ENCODE results near the gene XYLB.

XYLB gene

DNA sequence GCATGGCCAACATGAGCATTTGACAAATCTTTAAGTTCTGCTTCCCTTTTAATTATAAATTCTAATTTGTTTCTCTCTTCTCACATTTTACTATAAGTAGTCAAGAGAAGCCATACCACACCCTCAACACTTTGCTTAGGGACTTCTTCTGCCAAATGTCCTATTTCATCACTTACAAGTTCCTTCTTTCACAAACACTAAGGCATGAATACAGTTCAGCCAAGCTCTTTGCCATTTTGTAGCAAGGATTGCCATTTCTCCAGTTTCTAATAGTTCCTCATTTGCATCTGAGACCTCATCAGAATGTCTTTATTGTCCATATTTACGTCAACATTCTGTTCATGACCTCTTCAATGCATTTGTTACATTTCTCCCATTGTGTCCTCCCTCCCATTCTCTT lies 35.1 kb upstream of the XYLB start:
- DNase-seq (ENCODE audit: extremely low spot score) = no peak
- POLR2A ChIA-PET = no interaction called here
- CTCF ChIA-PET = no interaction called here
- TF ChIP-seq SP1 (IDR thresholded peaks at IDR 0.05) (no peak), NFRKB (IDR thresholded peaks at IDR 0.05) (no peak), TARDBP (IDR thresholded peaks at IDR 0.05) (no peak), SUZ12 (IDR thresholded peaks at IDR 0.05) (no peak), ELF4 (IDR thresholded peaks at IDR 0.05) (no peak)

DNA sequence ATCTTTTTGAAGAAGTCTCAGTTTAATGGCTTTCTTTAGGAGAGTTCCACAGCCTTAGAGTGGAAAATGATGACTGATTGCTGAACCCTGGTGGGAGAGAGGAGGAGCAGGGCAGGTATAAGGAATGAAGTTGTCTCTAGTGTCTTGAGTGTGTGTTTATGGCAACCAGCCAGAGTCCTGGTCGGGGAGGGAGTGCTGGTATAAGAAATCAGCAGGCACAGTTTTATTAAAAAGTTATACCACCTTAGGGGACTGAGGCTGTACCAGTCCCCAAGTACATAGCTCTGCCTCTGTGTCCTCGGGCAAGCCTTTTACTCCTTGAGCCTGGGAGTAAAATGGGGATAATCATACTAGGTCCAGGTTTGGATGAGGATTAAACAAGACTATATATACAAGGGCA lies 34.6 kb upstream of the XYLB start:
- POLR2A ChIA-PET = no interaction called here
- no peak for TF ChIP-seq CTBP1 (IDR thresholded peaks at IDR 0.05; ENCODE audit: borderline replicate concordance)
- no peak for TF ChIP-seq FOXM1 (IDR thresholded peaks at IDR 0.05; ENCODE audit: borderline replicate concordance)
- TF ChIP-seq SP1 (IDR thresholded peaks at IDR 0.05) = no peak
- no peak for TF ChIP-seq TARDBP (IDR thresholded peaks at IDR 0.05)
- no peak for TF ChIP-seq FOXA1 (IDR thresholded peaks at IDR 0.05)
- TF ChIP-seq LEF1 (IDR thresholded peaks at IDR 0.05; ENCODE audit: borderline replicate concordance) = no peak
- TF ChIP-seq, protein P1, sequence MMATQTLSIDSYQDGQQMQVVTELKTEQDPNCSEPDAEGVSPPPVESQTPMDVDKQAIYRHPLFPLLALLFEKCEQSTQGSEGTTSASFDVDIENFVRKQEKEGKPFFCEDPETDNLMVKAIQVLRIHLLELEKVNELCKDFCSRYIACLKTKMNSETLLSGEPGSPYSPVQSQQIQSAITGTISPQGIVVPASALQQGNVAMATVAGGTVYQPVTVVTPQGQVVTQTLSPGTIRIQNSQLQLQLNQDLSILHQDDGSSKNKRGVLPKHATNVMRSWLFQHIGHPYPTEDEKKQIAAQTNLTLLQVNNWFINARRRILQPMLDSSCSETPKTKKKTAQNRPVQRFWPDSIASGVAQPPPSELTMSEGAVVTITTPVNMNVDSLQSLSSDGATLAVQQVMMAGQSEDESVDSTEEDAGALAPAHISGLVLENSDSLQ (IDR thresholded peaks at IDR 0.05) = no peak
- TF ChIP-seq HDGF (IDR thresholded peaks at IDR 0.05; ENCODE audit: borderline replicate concordance) = no peak
- no peak for TF ChIP-seq FOXK2 (IDR thresholded peaks at IDR 0.05)
- TF ChIP-seq ARNT (IDR thresholded peaks at IDR 0.05) = no peak
- no peak for DNase-seq (ENCODE audit: extremely low spot score)
- CTCF ChIA-PET = interaction anchor here (0.5 kb wide), 1 partner anchor 35 kb away, joined by 3 read pairs; the partner anchor contains the start of gene XYLB

DNA sequence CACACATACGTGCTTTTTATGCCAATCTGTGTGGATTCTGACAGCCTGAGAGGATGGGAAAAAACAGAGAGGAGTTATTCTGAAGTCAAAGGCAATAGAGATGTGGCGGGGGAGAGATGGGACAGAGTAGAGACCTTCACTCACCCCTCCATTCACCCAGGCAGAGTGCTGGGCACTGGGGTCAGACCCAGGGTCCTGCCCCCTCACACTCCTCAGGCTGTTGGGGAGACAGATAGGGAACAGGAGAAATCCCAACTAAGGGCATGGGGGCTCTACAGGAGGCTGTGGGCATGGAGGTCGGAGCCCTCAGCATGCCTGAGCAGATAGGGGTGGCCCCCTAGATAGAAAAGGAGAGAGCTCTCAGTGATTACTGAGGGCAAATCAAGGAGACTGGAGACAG lies 34.2 kb upstream of the XYLB start:
- CTCF ChIA-PET = interaction anchor here (0.5 kb wide), 1 partner anchor 34 kb away, joined by 3 read pairs; the partner anchor contains the start of gene XYLB

DNA sequence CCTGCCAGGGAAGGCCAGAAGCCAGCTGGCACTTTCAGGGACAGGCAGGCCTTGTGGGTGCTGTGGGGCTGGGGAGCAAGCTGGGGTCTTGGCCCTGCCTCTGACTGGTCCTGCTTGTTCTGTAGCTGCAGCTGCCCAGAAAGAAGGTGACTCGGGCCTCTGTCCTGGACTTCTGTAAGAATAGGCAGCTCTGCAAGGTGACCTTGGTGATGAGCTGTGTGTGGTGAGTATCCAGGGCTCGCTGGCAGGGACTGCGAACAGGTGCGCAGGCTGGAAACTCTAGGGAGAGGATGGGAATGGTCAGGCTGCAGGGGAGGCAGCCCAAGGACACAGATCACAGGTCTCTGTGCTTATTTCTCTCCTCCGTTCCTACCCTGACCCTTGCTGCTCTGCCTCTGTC lies 33.3 kb upstream of the XYLB start:
- no peak for TF ChIP-seq TARDBP (IDR thresholded peaks at IDR 0.05)
- TF ChIP-seq HDGF (IDR thresholded peaks at IDR 0.05; ENCODE audit: borderline replicate concordance) = no peak
- TF ChIP-seq NFRKB (IDR thresholded peaks at IDR 0.05) = no peak
- no peak for TF ChIP-seq SP1 (IDR thresholded peaks at IDR 0.05)
- no peak for TF ChIP-seq BHLHE40 (IDR thresholded peaks at IDR 0.05; ENCODE audit: borderline replicate concordance)
- no peak for TF ChIP-seq L3MBTL2 (conservative IDR thresholded peaks at IDR 0.05)
- no peak for TF ChIP-seq FOXK2 (IDR thresholded peaks at IDR 0.05)
- TF ChIP-seq, protein P1 (IDR thresholded peaks at IDR 0.05) = no peak
- no peak for TF ChIP-seq FOXA1 (IDR thresholded peaks at IDR 0.05)
- TF ChIP-seq ARNT (IDR thresholded peaks at IDR 0.05) = no peak
- no peak for TF ChIP-seq SUZ12 (IDR thresholded peaks at IDR 0.05)
- no peak for TF ChIP-seq CTBP1 (IDR thresholded peaks at IDR 0.05; ENCODE audit: borderline replicate concordance)
- TF ChIP-seq LEF1 (IDR thresholded peaks at IDR 0.05; ENCODE audit: borderline replicate concordance) = no peak
- TF ChIP-seq ZNF384 (IDR thresholded peaks at IDR 0.05) = no peak
- TF ChIP-seq FOXM1 (IDR thresholded peaks at IDR 0.05; ENCODE audit: borderline replicate concordance) = no peak
- no peak for TF ChIP-seq ELF4 (IDR thresholded peaks at IDR 0.05)
- CTCF ChIA-PET = no interaction called here
- DNase-seq (ENCODE audit: extremely low spot score) = no peak
- POLR2A ChIA-PET = no interaction called here

More for the DNA sequence above, 34.2 kb upstream of the XYLB start:
- POLR2A ChIA-PET = no interaction called here
- no peak for DNase-seq (ENCODE audit: extremely low spot score)
- TF ChIP-seq TARDBP (IDR thresholded peaks at IDR 0.05) (no peak), NFRKB (IDR thresholded peaks at IDR 0.05) (no peak), SUZ12 (IDR thresholded peaks at IDR 0.05) (no peak), ARNT (IDR thresholded peaks at IDR 0.05) (no peak), CTBP1 (IDR thresholded peaks at IDR 0.05; ENCODE audit: borderline replicate concordance) (no peak), HDGF (IDR thresholded peaks at IDR 0.05; ENCODE audit: borderline replicate concordance) (no peak), FOXA1 (IDR thresholded peaks at IDR 0.05) (no peak), ZNF384 (IDR thresholded peaks at IDR 0.05) (no peak), ELF4 (IDR thresholded peaks at IDR 0.05) (no peak), L3MBTL2 (conservative IDR thresholded peaks at IDR 0.05) (no peak), FOXK2 (IDR thresholded peaks at IDR 0.05) (no peak), BHLHE40 (IDR thresholded peaks at IDR 0.05; ENCODE audit: borderline replicate concordance) (no peak), FOXM1 (IDR thresholded peaks at IDR 0.05; ENCODE audit: borderline replicate concordance) (no peak), LEF1 (IDR thresholded peaks at IDR 0.05; ENCODE audit: borderline replicate concordance) (no peak)
- TF ChIP-seq, protein P1 (IDR thresholded peaks at IDR 0.05) = no peak

DNA sequence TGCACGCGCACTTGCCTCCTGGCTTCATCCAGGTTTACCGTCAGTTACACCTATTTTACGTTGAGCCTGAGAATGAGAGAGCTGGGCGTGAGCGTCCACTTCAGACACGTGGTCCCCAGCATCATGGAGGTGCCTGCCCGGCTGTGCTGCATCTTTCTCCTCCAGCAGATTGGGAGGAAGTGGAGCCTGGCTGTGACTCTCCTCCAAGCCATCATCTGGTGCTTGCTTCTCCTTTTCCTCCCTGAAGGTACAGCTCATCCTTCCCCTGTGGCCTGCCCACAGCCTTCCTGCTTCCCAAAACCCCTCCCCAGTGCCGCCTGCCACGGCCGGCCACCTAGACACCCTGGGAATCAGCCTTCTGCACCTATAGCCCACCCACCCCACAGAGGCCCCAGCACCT lies 32.9 kb upstream of the XYLB start:
- no peak for DNase-seq (ENCODE audit: extremely low spot score)
- POLR2A ChIA-PET = no interaction called here
- CTCF ChIA-PET = no interaction called here
- TF ChIP-seq SUZ12 (IDR thresholded peaks at IDR 0.05) = no peak
- TF ChIP-seq CTBP1 (IDR thresholded peaks at IDR 0.05; ENCODE audit: borderline replicate concordance) = no peak
- TF ChIP-seq, protein P1 (IDR thresholded peaks at IDR 0.05) = no peak
- TF ChIP-seq TARDBP (IDR thresholded peaks at IDR 0.05) = no peak
- TF ChIP-seq ELF4 (IDR thresholded peaks at IDR 0.05) = no peak
- no peak for TF ChIP-seq ARNT (IDR thresholded peaks at IDR 0.05)
- no peak for TF ChIP-seq LEF1 (IDR thresholded peaks at IDR 0.05; ENCODE audit: borderline replicate concordance)
- TF ChIP-seq L3MBTL2 (conservative IDR thresholded peaks at IDR 0.05) = no peak
- TF ChIP-seq FOXM1 (IDR thresholded peaks at IDR 0.05; ENCODE audit: borderline replicate concordance) = no peak
- TF ChIP-seq SP1 (IDR thresholded peaks at IDR 0.05) = no peak
- TF ChIP-seq HDGF (IDR thresholded peaks at IDR 0.05; ENCODE audit: borderline replicate concordance) = no peak
- no peak for TF ChIP-seq FOXA1 (IDR thresholded peaks at IDR 0.05)
- no peak for TF ChIP-seq NFRKB (IDR thresholded peaks at IDR 0.05)
- TF ChIP-seq ZNF384 (IDR thresholded peaks at IDR 0.05) = no peak
- no peak for TF ChIP-seq BHLHE40 (IDR thresholded peaks at IDR 0.05; ENCODE audit: borderline replicate concordance)
- no peak for TF ChIP-seq FOXK2 (IDR thresholded peaks at IDR 0.05)

Measured in HEK293T (cell line).